ENCODE data around the gene OPHN1. TPM values are rescaled to one million over a fixed set of nuclear protein-coding genes. Genes with fewer than 3 reads are reported as not detected.

The OPHN1 gene
- polyA plus RNA-seq, 1 donor: 9.8 TPM

DNA sequence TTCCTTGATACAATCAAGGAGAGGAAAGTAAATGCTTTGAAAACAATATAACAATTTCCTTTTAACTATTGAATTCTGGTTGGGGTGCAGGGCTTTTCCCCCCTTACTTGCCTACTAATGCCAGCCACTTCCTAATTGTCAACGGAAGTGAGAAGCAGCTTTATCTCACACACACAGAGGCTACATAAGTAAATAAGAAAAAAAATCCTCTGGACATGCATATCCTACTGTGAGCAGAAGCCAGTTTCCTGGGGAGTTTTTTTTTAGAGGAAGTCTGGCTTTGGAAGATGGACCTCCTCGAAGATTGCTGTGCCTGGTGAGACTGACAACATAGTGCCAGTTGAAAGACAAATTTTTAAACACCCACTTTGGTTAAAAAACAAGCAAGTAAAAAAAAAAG is 180.6 kb downstream of the OPHN1 start:
- no peak for DNase-seq

DNA sequence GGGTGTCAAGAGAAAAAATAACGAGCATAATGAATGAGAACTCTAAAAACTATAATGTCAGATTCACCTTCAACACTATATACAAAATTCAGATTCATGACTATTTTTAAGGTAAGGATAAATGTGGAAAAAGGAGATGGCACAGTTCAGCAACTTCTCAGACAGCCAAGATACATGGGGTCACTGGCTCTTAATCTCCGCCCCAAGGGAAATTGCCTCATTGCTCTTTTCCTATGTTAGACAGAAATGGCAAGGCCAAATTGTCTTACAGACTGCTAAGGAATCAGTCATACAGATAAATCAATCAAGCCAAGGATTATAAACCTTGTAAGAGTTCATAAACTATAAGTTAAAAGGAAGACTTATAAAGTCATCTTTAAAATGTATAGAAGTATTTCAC is 183.4 kb downstream of the OPHN1 start:
- DNase-seq: no peak

DNA sequence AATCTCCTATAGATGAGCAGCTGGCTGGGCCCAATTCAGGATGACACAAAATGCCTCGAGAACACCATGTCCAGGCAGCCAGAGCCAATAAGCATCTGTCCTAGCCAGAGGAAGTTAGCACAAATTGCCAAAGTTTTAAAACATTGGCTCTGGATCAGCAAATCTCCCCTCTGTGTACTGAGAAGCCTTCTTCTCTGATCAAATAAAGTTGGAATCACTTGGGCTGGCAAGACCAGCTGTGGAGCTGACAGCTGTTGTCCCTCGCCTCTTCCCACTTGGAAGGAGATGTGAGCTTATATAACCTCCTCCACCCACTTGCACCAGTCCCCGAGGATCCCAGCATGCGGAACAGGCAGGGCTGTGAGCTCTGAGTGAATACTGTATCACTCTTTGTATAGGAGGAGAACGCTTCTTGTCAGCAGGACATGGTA is 183.9 kb downstream of the OPHN1 start:
- DNase-seq: no peak

DNA sequence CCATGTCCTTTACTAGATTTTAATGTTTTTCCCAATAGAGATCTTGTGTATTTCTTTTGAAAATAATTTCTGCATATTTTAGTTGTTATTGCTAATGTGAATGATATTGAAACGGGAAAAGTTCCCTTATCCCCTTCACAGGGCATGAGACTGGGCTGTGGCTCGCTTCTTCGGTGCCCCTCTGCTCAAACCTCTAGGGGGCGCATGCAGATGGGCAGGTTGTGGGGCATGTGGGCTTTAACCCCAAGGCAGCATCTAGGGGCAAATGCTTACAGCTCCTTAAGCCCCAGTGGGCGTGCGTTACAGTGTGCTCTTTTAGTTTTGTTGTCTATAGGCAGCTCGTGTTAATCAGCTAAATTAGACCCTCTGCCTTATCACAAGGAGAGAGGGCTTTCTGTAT is 194.7 kb downstream of the OPHN1 start:
- no peak for DNase-seq

DNA sequence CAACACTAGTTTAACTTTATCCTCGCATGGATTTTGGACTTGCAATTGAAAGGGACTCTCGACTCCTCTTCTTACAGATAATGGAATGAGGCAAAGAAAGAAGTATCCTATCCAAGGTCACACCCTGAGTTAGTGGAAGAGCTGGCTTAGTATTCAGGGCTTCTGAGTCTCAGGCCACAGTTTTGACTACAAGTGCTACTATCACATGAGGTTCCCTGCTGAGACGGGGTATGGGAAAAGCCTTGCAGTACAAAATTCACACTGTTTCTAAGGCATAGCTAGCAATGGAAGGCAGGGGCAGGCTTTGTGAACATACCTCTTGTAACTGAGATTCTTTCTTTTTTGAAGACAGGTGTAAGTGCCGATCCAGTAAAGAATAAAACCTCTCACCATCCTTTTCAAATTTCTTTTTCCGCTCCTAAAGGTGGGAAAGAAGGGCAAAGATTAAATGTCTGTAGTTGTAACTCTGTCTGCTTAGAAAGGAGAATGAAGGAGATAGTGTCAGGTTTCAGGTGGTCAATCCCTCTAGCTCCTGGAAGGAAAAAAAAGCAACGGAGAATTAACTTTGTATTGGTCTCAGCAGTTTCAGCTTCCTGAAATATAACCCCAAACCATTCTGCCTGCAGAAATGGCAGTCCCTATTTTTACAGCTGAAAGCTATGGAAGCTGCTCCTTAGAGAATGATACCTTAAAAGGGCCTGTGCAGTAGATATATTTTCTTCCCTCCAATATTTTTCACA is 199.0 kb downstream of the OPHN1 start:
- peak; percentile 14 for DNase-seq

DNA sequence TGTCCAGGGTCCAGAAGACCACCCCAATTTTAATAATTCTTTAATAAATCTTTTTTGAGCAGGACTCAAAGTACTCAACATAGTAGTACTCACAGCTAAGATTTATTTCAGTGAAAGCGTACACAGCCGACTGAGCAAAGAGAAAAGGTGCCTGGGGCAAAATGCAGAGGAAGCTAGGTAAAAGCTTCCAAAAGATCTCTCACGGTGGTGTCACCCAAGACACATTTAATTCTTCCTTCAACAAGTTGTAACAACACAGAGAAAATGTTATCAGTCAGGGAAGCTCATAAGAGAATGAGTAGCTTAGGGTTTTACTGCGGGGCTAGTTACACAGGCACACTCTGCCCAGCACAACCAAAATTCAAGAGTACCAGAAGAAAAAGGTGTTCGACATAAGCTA is 201.1 kb downstream of the OPHN1 start:
- no peak for DNase-seq

DNA sequence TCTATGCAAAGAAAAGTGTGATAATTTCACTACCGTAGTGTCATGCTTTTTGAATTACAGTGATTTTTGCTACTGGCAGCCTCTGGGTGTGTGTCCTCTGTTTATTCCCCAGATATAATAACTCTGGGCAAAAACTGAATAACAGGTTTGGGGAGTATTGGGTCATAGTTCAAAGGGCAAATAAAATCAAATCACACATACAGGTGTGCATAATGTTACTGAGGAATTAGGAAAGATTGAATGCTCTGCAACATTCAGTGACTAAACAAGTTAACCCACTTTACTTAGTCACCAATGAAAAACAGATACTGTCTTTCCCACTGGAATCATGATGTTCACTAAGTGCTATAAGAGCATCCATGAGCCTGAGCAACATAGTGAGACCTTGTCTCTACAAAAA is 224.3 kb downstream of the OPHN1 start:
- no peak for DNase-seq

DNA sequence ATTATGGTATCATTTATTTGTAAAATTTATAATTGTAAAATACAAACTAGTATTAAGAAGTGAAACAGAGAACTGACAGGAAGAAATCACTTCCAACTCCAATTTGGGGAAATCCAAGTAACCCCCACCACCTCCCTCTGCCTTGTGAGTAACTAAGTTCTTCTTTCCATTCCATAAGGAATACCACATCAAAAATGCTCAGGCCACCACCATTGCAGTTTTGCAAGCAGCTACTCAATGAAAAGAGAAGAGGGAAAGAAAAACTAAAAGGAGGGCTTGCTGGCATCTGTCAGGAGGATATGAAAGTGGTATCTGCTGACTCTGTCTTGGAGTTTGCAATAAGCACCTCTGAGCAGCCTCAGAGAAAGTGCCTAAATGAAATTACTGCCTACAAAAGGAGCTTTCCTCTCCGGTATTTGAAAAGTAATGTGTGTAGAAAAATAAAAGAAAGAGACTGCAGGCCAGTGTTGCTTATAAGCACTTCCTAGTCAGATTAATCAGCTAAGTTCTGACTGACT is 228.7 kb downstream of the OPHN1 start:
- DNase-seq: no peak

DNA sequence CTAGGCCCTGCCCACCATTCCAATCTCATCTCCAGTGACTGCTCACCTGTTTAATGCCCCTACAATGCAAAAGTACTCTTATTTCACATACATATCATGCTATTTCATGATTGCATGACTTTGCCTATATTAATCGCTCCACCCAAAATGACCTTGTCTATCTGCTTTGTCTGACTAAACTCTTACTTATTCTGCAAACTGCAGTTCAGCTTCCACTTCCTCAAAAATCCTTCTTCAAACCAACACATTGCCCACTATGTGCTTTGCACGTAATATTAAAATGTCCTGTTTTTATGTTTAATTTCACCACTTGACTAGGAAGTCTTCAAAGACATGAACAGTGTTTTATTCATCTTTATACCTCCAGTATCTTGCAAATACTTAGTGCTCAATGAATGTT is 229.6 kb downstream of the OPHN1 start:
- DNase-seq: no peak

DNA sequence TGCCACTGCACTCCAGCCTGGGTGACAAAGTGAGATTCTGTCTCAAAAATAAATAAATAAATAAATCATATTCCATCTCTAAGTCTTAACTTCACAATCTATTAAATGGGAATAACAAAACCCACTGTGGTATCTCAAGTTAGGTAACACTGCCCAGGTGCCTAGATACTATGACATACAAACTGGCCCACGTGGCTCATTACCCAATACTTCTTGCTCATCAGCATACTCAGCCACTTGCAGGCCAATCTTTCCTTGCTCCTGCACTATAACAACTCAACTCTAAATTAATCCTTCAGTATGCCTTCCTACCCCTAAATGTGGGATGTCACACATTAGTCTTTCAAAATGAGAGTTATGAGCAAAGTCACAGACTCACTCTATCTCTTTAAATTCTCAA is 230.1 kb downstream of the OPHN1 start:
- no peak for DNase-seq

DNA sequence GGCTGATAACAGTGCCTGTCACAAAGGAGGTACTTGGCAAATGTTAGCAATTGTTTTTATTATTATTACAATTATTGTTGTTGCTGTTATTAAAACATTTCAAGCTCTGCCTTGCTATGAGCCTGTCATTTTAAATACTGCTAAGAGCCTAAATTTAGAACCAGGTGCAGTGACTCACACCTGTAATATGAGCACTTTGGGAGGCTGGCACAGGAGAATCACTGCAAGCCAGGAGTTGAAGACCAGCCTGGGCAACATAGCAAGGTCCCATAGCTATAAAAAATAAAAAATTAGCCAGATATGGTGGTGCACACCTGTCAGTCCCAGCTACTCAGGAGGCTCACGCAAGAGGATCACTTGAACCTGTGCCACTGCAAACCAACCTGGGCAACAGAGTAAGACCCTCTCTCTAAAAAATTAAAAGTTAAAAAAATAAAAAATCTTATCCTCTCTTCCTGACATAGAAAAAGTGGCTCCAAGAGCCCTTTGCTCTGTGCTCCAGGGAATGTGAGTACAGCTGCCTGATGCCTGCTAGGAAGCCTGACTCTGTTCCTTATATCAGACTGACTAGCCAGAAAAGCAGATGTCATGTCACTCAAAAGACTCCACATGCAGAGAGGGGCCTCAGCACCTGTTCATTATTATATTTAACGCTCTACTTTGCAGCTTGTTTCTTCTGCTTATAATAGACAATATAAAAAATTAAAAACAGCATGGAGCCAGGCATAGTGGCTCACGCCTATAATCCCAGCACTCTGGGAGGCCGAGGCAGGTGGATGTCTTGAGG is 234.0 kb downstream of the OPHN1 start:
- DNase-seq: no peak

DNA sequence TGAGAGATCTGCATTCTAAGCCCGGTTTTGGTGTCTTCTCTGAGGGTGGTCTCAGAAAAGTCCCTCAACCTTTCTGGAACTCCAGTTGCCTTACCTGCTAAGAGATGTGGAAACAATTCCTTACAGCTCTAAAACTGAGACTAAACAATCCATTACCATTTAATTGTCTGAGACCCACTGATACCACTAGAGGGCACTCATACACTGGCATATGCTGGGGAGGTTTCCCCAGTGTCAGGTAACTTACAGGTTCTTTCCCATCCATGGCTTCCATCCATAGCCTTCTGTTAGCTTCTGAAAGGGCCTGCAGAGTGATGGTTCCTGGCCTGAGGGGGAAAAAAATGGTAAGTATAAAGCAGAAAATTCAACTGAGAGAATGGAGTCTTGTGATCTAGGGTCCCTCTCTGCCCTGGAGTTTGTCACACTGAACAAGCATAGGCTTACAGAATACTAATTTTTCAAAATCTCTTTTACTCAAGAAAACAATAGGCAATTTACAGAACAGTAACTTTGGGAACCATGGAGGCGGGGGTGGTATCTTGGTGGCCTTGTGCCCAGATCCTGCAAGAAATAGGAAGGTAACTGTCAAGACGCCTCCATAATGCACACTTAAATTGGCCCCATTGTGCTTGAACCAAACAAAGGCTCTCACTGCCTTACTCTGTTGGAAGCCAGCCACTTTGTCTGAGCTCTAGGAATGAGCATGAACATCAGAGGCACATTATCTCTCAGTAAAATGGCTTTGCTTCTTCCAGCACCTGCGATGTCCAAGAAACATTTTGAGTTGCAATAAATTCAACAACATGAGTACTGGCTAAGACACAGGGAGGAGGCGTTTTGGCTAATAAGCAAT is 236.1 kb downstream of the OPHN1 start:
- DNase-seq: peak; percentile 48

DNA sequence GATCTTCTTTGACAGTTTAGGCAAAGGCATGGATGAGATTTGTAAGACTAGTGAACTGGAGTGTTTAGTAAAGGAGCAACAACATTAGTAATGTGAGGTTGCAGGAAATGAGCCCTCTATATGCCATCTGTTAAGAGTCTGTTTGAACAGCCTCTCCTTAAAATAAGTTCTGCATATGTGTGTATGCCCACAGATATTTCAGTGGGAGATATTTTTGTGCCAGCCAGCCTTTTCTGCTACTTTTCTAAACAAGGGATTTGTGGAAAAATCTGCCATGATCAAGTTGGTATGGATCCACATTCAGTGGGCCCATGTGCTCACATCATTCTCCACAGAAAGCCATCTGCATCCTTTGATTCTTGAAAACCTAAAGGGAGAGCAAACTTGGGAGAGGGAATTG is 237.7 kb downstream of the OPHN1 start:
- no peak for DNase-seq

DNA sequence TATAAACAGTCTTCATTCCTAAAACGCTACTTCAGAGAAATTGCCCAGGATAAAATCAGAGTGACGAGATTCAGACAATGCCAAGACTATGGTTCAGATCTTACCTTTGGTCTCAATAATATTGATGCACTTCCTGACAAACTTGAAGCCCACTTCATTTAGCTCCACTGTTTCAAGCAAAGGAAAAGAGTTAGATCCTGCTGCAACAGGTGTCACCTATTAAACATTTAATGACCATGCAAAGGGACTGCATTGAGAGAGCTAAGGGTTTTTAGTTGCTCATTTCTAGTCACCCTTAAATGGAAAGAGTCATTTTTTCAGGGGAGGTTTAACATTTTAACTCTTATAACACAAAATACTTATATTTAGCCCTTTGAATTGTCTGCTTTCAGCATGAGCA is 239.5 kb downstream of the OPHN1 start:
- DNase-seq: no peak

DNA sequence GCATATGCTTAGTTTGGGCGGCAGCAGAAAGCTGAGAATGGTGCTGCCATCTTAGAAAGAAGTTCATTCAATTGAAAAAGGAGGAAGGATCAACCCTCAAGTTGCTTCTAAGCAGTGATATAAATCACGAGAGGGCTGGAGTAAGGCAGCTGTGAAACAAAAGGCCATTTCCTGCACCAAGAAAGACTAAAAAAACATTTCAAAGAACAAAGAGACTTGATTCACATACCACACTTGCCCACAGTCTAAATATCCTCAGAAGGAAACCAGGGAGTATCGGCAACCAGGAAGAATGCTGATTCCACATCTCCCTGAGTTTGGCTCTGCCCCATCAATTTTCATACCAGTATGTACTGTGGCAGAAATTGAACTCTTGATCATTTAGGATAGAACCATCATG is 240.1 kb downstream of the OPHN1 start:
- no peak for DNase-seq

DNA sequence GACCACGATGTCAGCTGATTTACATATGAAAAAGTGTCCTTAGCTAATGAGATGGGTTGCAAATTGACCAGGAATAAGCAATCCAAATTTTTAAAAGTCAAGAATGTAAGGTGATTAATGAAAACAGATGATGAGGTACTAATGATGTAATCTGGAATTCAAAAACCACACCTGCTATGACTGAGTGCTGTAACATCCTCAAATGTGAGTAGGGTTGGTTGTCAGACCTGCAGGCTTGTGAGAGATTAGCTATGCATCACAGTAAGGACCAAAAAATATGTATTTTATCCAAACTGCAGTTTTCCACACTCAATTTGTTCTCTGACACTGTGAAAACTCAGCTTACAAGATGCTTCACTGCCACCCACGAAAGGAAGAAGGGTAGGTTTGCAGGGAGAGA is 242.5 kb downstream of the OPHN1 start:
- no peak for DNase-seq

DNA sequence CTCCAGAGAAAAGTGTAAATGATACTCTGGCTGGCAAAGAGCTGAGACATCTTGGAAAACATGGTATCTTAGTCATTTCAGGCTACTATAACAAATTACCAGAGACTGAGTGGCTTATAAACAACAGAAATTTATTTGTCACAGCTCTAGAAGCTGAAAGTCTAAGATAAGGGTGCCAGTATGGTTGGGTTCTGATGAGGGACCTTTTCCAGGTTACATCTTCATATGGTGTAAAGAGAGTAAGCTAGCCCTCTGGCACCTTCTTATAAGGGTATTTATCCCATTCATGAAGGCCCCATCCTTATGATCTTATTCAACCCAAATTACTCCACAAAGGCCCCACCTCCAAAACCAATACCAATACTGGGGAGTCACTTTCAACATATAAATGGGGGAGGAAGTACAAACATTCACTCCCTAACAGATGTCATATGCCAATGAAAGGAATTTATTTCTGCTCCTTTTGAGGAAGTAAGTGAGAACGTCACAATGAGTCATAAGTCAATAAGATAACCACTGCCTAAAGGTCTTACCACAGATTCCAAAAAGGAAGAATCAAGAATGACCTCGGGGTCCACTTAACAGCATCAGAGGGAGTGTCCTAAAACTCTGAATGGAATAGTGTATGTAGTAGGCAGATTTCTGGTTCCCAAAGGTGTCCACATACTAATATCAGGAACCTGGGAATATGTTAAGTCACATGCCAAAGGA is 246.6 kb downstream of the OPHN1 start:
- no peak for DNase-seq

DNA sequence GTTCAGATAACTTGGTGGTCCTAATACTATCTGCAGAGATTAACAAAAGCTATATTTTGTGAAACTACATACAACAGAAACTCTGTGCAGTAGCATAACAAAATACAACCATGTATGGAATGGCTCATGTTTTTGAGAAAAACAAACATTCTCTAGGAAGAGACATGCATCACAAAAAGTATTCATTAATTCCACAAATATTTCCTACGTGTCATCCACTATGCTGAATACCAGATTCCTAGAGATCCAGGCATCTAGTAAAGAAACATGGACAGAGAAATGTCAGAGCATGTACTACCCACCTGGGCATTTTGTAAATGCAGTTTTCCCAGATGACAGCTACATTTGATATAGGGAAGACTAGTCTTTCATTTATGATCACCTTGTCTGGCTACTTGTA is 248.1 kb downstream of the OPHN1 start:
- DNase-seq: no peak

DNA sequence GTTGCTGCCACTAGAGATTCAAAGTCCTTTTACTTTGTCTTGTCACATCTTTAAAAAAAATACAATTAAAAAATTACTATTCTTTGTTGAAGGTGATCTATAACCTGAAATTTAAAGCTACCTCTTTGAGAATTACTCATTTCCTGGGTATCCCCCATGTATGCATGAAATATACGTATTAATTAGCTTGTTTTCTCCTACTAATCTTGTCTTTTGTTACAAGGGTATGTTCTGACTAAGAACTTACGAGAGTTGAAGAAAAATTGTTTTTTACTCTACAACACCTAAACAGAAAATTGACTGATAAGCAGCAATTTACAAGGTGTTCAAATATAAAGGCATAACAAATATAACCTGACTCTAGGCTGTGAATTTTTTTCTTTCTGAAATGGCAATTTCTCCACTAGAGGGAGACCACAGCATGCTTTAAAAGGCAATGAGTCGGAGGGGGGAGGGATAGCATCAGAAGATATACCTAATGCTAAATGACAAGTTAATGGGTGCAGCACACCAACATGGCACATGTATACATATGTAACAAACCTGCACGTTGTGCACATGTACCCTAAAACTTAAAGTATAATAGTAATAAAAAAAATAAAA is 249.6 kb downstream of the OPHN1 start:
- peak; percentile 19 for DNase-seq

DNA sequence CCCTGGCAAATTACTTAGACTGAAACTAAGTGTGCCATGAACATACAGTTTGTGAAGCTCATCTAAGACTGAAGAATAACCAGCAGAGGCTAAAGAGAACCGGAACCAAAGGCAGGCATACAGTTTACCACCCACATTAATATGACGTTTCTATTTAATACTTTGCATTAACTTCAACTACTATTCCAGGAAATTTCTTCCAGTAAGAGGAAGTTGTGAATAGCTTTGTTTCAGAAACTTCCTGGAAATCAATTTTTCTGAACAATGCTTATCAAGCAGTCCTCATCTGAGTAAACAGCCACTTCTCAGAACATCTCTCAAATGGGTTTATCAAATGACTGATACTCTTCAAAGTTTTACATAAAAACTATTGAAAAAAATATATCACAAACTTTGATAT is 252.7 kb downstream of the OPHN1 start:
- no peak for DNase-seq

DNA sequence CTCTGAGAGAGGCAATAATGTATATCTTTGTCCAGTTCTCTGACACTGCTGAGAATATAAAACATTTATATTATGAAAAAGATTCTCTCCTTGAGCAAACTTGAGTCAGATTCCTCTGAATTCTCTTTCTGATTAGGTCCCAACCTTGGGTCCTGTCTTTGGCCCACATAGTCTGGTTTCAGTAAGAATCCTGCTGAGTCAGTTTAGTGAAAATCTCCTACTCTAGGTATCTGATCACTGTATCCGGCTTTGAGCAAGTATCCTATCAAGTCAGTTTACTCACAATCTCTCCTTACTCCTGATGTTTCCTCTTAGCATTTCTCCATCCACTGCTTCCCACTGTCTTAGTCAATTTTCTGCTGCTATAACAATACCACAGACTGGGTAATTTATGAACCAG is 253.9 kb downstream of the OPHN1 start:
- no peak for DNase-seq

DNA sequence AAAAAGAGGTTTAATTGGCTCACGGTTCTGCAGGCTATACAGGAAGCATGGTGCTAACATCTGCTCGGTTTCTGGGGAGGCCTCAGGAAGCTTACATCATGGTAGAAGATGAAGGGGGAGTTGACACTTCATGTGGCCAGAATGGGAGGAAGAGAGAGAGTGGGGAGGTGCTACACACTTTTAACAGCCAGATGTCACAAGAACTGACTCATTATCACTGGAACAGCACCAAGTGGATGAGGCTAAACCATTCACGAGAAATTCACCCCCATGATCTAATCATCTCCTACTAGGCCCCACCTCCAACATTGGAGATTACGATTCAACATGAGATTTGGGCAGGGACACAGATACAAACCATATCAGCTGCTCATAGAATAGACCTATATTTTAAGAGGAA is 255.8 kb downstream of the OPHN1 start:
- no peak for DNase-seq
